RPMI7951 (cell line): ENCODE data around the gene CAMLG. TPM values are rescaled to one million over a fixed set of nuclear protein-coding genes. Genes with fewer than 3 reads are reported as not detected.
A peak's percentile ranks its signal among the peaks of the same experiment; 100 is the strongest.
"Not testable (repeated sequence)": the region's sequence is repeated elsewhere in the genome, so short reads cannot be mapped to it uniquely, and the experiment has no call there.

ENCODE experiments used
- DNase-seq: peaks from one replicate; pipeline ENCODE4 v3.0.0-alpha.2; 2012; ENCODE audit warnings: low read depth
- total RNA-seq: library from RNA; depleted of rRNA; stranded (reverse); fragments of >200 nt; shearing (Covaris generic); gene quantifications from 2 replicates; pipeline ENCODE4 v1.2.3, GENCODE V29; 2014; rRNA removed

The CAMLG gene
- 21.5 and 21.7 TPM in 2 replicates for total RNA-seq

GRCh38 chr5:134738133-134738962 lies at the start of gene CAMLG:
Gene CAMLG, plus strand, starts transcription at chr5:134738548. Its CDS starts 73 bp downstream, at chr5:134738621.
- peak; percentile 95 for DNase-seq

- DNase-seq: not testable (repeated sequence)
Measured at GRCh38 chr5:134690144-134690543, 48.2 kb upstream of the CAMLG start.

GRCh38 chr5:134692722-134693121 lies 45.6 kb upstream of the CAMLG start:
- no peak for DNase-seq

- no peak for DNase-seq
Measured at GRCh38 chr5:134708301-134708700, 30.0 kb upstream of the CAMLG start.

GRCh38 chr5:134714120-134714519 lies 24.2 kb upstream of the CAMLG start:
- no peak for DNase-seq

- DNase-seq: no peak
Measured at GRCh38 chr5:134714541-134714940, 23.8 kb upstream of the CAMLG start.

GRCh38 chr5:134715466-134715865 lies 22.9 kb upstream of the CAMLG start:
- DNase-seq: not testable (repeated sequence)

GRCh38 chr5:134724872-134725271 lies 13.5 kb upstream of the CAMLG start:
- DNase-seq: no peak

GRCh38 chr5:134732819-134733218 lies 5.5 kb upstream of the CAMLG start:
- no peak for DNase-seq

- DNase-seq: no peak
Measured at GRCh38 chr5:134735243-134735642, 3.1 kb upstream of the CAMLG start.

- DNase-seq: no peak
Measured at GRCh38 chr5:134736173-134736812, 2.1 kb upstream of the CAMLG start.

GRCh38 chr5:134738963-134739661 lies 764 bp downstream of the CAMLG start:
- DNase-seq: peak; percentile 41

- DNase-seq: no peak
Measured at GRCh38 chr5:134741052-134741451, 2.7 kb downstream of the CAMLG start.

- DNase-seq: no peak
Measured at GRCh38 chr5:134742134-134742533, 3.8 kb downstream of the CAMLG start.

GRCh38 chr5:134749415-134749814 lies 11.1 kb downstream of the CAMLG start:
- no peak for DNase-seq

GRCh38 chr5:134758176-134758503 lies 19.8 kb downstream of the CAMLG start:
- no peak for DNase-seq

- DNase-seq: peak; percentile 90
Measured at GRCh38 chr5:134758504-134759341, 20.4 kb downstream of the CAMLG start, which contains the start of gene DDX46. Gene DDX46, plus strand, starts transcription at chr5:134758779. Its CDS starts 160 bp downstream, at chr5:134758939.

- DNase-seq: not testable (repeated sequence)
Measured at GRCh38 chr5:134767528-134768291, 29.4 kb downstream of the CAMLG start.

- DNase-seq: no peak
Measured at GRCh38 chr5:134769206-134769605, 30.9 kb downstream of the CAMLG start.

- no peak for DNase-seq
Measured at GRCh38 chr5:134772461-134773125, 34.2 kb downstream of the CAMLG start.
